ENCODE data around the gene C1QTNF8.

DNA sequence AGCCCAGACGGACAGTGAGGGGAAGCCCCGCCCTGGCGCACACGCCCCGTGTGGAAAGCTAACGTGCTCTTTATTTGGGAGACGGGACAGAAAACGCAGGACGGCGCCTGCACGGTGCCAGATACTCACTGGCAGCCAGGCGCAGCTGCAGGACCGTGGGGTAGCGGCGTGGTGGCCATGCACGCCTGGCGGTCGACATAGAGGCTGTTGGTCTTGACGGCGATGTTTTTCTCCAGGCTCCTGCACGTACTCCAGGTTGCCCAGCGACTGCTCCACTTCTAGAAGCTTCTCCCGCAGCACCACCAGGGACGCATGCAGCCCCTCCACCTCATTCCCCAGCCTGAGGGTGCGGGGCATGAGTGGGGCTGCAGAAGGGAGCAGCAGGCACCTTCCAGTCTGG lies 5.1 kb upstream of the C1QTNF8 start:
- TF ChIP-seq SALL2 (CRISPR knock-in tag; IDR thresholded peaks at IDR 0.05) (no peak), PRDM15 (CRISPR knock-in tag; IDR thresholded peaks at IDR 0.05) (no peak)
